ENCODE measurements around the gene ZNF362. TPM values are rescaled to one million over a fixed set of nuclear protein-coding genes. Genes with fewer than 3 reads are reported as not detected.
A peak's percentile ranks its signal among the peaks of the same experiment; 100 is the strongest.
"Not testable (repeated sequence)": the region's sequence is repeated elsewhere in the genome, so short reads cannot be mapped to it uniquely, and the experiment has no call there.

Gene ZNF362
- total and polyA plus RNA-seq, 2 donors (not counting 1 experiment from before 2014, with no cell fraction given) = 3.8 to 5.7 TPM

DNA sequence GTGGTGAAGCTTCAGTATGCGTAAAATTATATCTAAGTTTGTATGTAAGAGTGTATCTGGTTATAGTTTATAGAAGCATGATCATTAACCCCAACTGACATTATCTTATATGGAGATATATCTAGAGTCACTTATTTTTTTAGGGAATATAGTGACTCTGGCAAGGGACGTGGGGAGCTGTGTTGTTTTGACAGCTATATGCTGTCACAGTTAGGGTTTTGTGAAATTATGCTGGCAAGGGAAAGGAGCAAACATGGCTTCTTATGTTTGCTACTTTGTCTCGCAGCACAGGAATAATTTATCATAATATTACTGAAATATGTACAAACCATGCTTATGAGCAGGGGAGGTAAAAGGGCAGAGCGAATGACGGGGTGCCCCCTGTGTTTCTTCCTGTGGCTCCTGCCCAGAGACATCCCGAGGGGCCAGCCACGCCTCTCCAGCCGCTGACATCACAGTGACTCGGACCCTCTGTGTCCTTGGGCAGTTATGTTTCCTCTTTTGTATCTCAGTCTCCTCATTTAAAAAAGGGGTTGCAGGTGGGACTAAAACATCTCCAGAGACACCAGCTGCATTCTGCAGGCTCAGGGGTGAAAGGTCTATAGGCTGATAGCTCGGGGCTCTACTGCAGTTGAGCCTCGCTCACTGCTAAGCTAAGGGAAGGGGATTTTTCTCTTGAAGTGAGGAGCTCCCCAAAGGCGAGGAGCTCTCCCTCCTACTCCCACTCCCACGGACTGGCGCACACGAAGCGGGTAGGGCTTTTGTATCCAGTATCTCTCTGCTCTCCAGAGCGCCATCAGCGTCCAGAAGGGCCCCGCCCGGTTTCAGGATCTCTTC, 49.7 kb downstream of the ZNF362 start:
- no peak for TF ChIP-seq EZH2 (IDR thresholded peaks at IDR 0.05; ENCODE audit: low read length, missing control alignments)
- TF ChIP-seq, protein P1, sequence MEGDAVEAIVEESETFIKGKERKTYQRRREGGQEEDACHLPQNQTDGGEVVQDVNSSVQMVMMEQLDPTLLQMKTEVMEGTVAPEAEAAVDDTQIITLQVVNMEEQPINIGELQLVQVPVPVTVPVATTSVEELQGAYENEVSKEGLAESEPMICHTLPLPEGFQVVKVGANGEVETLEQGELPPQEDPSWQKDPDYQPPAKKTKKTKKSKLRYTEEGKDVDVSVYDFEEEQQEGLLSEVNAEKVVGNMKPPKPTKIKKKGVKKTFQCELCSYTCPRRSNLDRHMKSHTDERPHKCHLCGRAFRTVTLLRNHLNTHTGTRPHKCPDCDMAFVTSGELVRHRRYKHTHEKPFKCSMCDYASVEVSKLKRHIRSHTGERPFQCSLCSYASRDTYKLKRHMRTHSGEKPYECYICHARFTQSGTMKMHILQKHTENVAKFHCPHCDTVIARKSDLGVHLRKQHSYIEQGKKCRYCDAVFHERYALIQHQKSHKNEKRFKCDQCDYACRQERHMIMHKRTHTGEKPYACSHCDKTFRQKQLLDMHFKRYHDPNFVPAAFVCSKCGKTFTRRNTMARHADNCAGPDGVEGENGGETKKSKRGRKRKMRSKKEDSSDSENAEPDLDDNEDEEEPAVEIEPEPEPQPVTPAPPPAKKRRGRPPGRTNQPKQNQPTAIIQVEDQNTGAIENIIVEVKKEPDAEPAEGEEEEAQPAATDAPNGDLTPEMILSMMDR (conservative IDR thresholded peaks at IDR 0.05 in 1 of 2, IDR thresholded peaks at IDR 0.05 in 1 of 2; ENCODE audit: low read depth in 1 of 2, low read length in 2 of 2) = no peak
- Histone ChIP-seq H2AFZ (ENCODE audit: low read length) (no peak overlapping the region), H3K36me3 (ENCODE audit: control insufficient read depth, insufficient read depth, low read length) (no peaks in the 10 kb centered on the region), H3K4me3 (replicated peaks in 1 of 4; ENCODE audit: control extremely low read depth in 1 of 4, insufficient read depth in 1 of 4, low read depth in 3 of 4, low read length in 4 of 4) (no peak overlapping the region), H3K4me1 (ENCODE audit: control insufficient read depth, extremely low read depth, insufficient read depth, low read length) (peaks cover 1% of the 10 kb centered on the region), H3K9me3 (ENCODE audit: control insufficient read depth, insufficient read depth, low read depth, low read length) (no peaks in the 10 kb centered on the region), H3K27me3 (ENCODE audit: control insufficient read depth, insufficient read depth, low read length) (no peaks in the 10 kb centered on the region), H3K4me2 (ENCODE audit: extremely low read depth, insufficient read depth, low read length) (no peak overlapping the region), H3K9ac (ENCODE audit: insufficient read depth, low read length) (no peak overlapping the region), H3K79me2 (ENCODE audit: control insufficient read depth, insufficient read depth, low read length) (no peaks in the 10 kb centered on the region), H4K20me1 (ENCODE audit: control insufficient read depth, extremely low read depth, insufficient read depth, low read length) (no peaks in the 10 kb centered on the region), H3K27ac (ENCODE audit: insufficient read depth, low read length) (no peak overlapping the region)
- no peak for DNase-seq (ENCODE audit: low read depth in 2 of 2)

DNA sequence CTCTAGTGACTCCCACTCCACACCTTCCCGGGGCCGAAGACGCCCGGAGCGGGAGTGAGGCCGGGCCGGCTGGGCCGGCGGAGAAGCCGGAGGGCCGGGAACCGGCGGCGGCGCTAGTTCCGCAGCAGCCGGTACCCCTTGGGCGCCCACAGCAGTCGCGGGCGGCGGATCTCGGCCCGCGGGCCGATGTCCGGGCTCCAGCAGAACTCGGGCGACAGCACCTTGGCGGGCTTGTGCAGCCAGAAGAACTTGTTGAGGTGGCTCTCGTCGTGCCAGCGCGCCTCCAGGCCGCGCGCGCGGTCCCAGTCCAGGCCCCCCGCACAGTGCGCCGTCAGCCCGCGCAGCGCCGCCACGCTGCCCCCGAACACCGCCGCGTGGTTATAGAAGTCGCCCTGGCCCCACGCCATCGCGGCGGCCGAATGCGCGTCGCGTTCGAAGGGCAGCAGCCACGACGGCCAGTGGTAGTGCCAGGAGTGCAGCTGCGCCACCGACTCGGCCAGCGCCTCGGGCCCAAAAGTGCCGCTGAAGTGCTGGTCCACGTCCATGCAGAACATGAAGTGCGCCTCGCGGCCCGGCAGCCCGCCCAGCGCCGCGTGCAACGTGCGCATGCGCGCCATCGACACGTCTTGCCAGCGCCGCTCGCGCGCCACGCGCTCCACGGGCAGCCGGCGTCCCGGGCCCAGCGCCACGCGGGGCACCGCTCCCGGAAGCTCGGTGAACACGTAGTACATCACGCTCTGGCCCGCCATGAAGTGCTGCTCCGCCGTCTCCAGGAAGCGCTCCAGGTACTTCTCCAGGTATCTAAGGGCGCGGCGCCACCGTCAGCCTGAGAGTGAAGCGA, 50.6 kb downstream of the ZNF362 start:
- Histone ChIP-seq H3K4me2 (ENCODE audit: extremely low read depth, insufficient read depth, low read length) (peak overlapping the region; percentile 51), H3K9me3 (ENCODE audit: control insufficient read depth, insufficient read depth, low read depth, low read length) (no peaks in the 10 kb centered on the region), H3K79me2 (ENCODE audit: control insufficient read depth, insufficient read depth, low read length) (no peaks in the 10 kb centered on the region), H3K36me3 (ENCODE audit: control insufficient read depth, insufficient read depth, low read length) (no peaks in the 10 kb centered on the region), H4K20me1 (ENCODE audit: control insufficient read depth, extremely low read depth, insufficient read depth, low read length) (no peaks in the 10 kb centered on the region), H3K27me3 (ENCODE audit: control insufficient read depth, insufficient read depth, low read length) (peaks cover 3% of the 10 kb centered on the region), H3K9ac (ENCODE audit: insufficient read depth, low read length) (no peak overlapping the region), H3K4me1 (ENCODE audit: control insufficient read depth, extremely low read depth, insufficient read depth, low read length) (no peaks in the 10 kb centered on the region), H3K27ac (ENCODE audit: insufficient read depth, low read length) (no peak overlapping the region), H2AFZ (ENCODE audit: low read length) (peak overlapping the region; percentile 49), H3K4me3 (replicated peaks in 1 of 4; ENCODE audit: control extremely low read depth in 1 of 4, insufficient read depth in 1 of 4, low read depth in 3 of 4, low read length in 4 of 4) (no peak overlapping the region)
- TF ChIP-seq EZH2 (IDR thresholded peaks at IDR 0.05; ENCODE audit: low read length, missing control alignments) = no peak
- TF ChIP-seq, protein P1 (conservative IDR thresholded peaks at IDR 0.05 in 1 of 2, IDR thresholded peaks at IDR 0.05 in 1 of 2; ENCODE audit: low read depth in 1 of 2, low read length in 2 of 2) = no peak
- peak in 1 of 2 donors; percentile 25 for DNase-seq (ENCODE audit: low read depth in 2 of 2)

- H3K4me1 ChIP-seq (ENCODE audit: control insufficient read depth, extremely low read depth, insufficient read depth, low read length) = no peaks in the 10 kb centered on the region
- no peaks in the 10 kb centered on the region for H4K20me1 ChIP-seq (ENCODE audit: control insufficient read depth, extremely low read depth, insufficient read depth, low read length)
- no peak overlapping the region for H3K27ac ChIP-seq (ENCODE audit: insufficient read depth, low read length)
- no peak overlapping the region for H3K9ac ChIP-seq (ENCODE audit: insufficient read depth, low read length)
- H3K36me3 ChIP-seq (ENCODE audit: control insufficient read depth, insufficient read depth, low read length) = no peaks in the 10 kb centered on the region
- no peak for TF ChIP-seq EZH2 (IDR thresholded peaks at IDR 0.05; ENCODE audit: low read length, missing control alignments)
- TF ChIP-seq, protein P1 (conservative IDR thresholded peaks at IDR 0.05 in 1 of 2, IDR thresholded peaks at IDR 0.05 in 1 of 2; ENCODE audit: low read depth in 1 of 2, low read length in 2 of 2) = no peak
- no peaks in the 10 kb centered on the region for H3K79me2 ChIP-seq (ENCODE audit: control insufficient read depth, insufficient read depth, low read length)
- peaks cover 3% of the 10 kb centered on the region for H3K27me3 ChIP-seq (ENCODE audit: control insufficient read depth, insufficient read depth, low read length)
- DNase-seq (ENCODE audit: low read depth in 2 of 2) = no peak
- no peak overlapping the region for H3K4me3 ChIP-seq (replicated peaks in 1 of 4; ENCODE audit: control extremely low read depth in 1 of 4, insufficient read depth in 1 of 4, low read depth in 3 of 4, low read length in 4 of 4)
- H3K4me2 ChIP-seq (ENCODE audit: extremely low read depth, insufficient read depth, low read length) = no peak overlapping the region
- H3K9me3 ChIP-seq (ENCODE audit: control insufficient read depth, insufficient read depth, low read depth, low read length) = no peaks in the 10 kb centered on the region
- H2AFZ ChIP-seq (ENCODE audit: low read length) = no peak overlapping the region
Measured at GRCh38 chr1:33307494-33307864, 51.2 kb downstream of the ZNF362 start.

GRCh38 chr1:33309351-33309750, 53.1 kb downstream of the ZNF362 start:
- H3K36me3 ChIP-seq (ENCODE audit: control insufficient read depth, insufficient read depth, low read length); H4K20me1 ChIP-seq (ENCODE audit: control insufficient read depth, extremely low read depth, insufficient read depth, low read length); H3K9me3 ChIP-seq (ENCODE audit: control insufficient read depth, insufficient read depth, low read depth, low read length); H3K4me1 ChIP-seq (ENCODE audit: control insufficient read depth, extremely low read depth, insufficient read depth, low read length); H3K27me3 ChIP-seq (ENCODE audit: control insufficient read depth, insufficient read depth, low read length); H3K9ac ChIP-seq (ENCODE audit: insufficient read depth, low read length); H2AFZ ChIP-seq (ENCODE audit: low read length); H3K4me3 ChIP-seq (replicated peaks in 1 of 4; ENCODE audit: control extremely low read depth in 1 of 4, insufficient read depth in 1 of 4, low read depth in 3 of 4, low read length in 4 of 4); H3K27ac ChIP-seq (ENCODE audit: insufficient read depth, low read length); H3K4me2 ChIP-seq (ENCODE audit: extremely low read depth, insufficient read depth, low read length); H3K79me2 ChIP-seq (ENCODE audit: control insufficient read depth, insufficient read depth, low read length); DNase-seq (ENCODE audit: low read depth in 2 of 2): not testable (repeated sequence)
